ENCODE results near the gene MAGI1. TPM values are rescaled to one million over a fixed set of nuclear protein-coding genes. Genes with fewer than 3 reads are reported as not detected.
A peak's percentile ranks its signal among the peaks of the same experiment; 100 is the strongest.

MAGI1 gene
- total RNA-seq, 1 donor from 2014 or later: 47.1 TPM

DNA sequence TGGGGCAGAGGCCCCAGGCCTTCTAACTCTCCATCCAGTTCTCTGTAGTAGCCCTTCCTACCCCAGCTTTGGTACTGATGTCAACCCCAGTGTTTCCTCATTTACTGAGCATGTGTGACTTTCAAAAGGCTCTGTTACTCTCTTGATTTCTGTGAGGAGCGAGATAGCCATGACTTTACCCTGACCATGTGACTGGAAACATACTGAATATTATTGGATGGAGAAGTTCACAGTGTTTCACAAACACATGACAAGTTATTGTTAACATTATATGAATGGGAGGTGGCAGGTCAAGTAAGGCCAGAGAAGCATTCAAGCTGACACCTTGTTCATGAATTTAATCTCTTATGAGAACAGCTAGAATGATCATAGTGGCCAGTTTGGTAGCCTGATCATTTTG, 53.7 kb downstream of the MAGI1 start:
- no peak for TF ChIP-seq POLR2AphosphoS5 (IDR thresholded peaks at IDR 0.05; ENCODE audit: insufficient read depth in 1 of 2, low read depth in 1 of 2)
- TF ChIP-seq POLR2A (IDR thresholded peaks at IDR 0.05): no peak
- TF ChIP-seq, protein P1, sequence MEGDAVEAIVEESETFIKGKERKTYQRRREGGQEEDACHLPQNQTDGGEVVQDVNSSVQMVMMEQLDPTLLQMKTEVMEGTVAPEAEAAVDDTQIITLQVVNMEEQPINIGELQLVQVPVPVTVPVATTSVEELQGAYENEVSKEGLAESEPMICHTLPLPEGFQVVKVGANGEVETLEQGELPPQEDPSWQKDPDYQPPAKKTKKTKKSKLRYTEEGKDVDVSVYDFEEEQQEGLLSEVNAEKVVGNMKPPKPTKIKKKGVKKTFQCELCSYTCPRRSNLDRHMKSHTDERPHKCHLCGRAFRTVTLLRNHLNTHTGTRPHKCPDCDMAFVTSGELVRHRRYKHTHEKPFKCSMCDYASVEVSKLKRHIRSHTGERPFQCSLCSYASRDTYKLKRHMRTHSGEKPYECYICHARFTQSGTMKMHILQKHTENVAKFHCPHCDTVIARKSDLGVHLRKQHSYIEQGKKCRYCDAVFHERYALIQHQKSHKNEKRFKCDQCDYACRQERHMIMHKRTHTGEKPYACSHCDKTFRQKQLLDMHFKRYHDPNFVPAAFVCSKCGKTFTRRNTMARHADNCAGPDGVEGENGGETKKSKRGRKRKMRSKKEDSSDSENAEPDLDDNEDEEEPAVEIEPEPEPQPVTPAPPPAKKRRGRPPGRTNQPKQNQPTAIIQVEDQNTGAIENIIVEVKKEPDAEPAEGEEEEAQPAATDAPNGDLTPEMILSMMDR (IDR thresholded peaks at IDR 0.05): no peak
- Histone ChIP-seq H3K36me3 (no peaks in the 10 kb centered on the region), H3K4me3 (no peak overlapping the region), H3K4me1 (peaks cover 4% of the 10 kb centered on the region), H3K27me3 (no peaks in the 10 kb centered on the region), H3K27ac (no peak overlapping the region), H3K9me3 (no peaks in the 10 kb centered on the region)
- no peak for DNase-seq (ENCODE audit: extremely low spot score in 2 of 2)
- intact Hi-C loops (cut with DNase I): no loop called here

- intact Hi-C loops (cut with DNase I): no loop called here
- H3K36me3 ChIP-seq: no peaks in the 10 kb centered on the region
Observed at GRCh38 chr3:65983100-65983499, 55.6 kb downstream of the MAGI1 start.

DNA sequence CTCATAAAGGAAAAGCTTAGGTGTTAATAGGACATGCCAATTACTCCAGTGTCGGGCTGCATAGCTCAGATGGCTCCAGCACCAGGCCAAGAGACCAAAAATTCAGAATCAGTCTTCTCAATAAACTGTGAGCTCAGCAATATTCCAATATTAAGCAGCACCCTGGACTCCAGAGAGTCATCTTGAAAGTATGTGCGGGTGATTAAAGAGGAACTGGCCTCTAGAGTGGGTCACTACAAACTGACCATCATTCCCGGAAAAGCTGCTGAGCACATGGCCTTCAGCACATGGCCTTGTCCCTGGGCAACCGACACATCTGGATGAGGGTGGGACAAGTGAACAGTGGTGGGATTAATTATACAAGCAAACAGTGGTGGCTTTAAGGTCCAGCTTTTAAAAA, 59.0 kb downstream of the MAGI1 start:
- no peaks in the 10 kb centered on the region for H3K9me3 ChIP-seq
- H3K27me3 ChIP-seq: no peaks in the 10 kb centered on the region
- H3K27ac ChIP-seq: peak overlapping the region; percentile 4
- H3K4me1 ChIP-seq: peaks cover 17% of the 10 kb centered on the region
- no peak overlapping the region for H3K4me3 ChIP-seq
- H3K36me3 ChIP-seq: no peaks in the 10 kb centered on the region
- TF ChIP-seq POLR2AphosphoS5 (IDR thresholded peaks at IDR 0.05; ENCODE audit: insufficient read depth in 1 of 2, low read depth in 1 of 2) (no peak), POLR2A (IDR thresholded peaks at IDR 0.05) (no peak)
- TF ChIP-seq, protein P1 (IDR thresholded peaks at IDR 0.05): no peak
- intact Hi-C loops (cut with DNase I): no loop called here
- no peak for DNase-seq (ENCODE audit: extremely low spot score in 2 of 2)

More at GRCh38 chr3:65983100-65983499, 55.6 kb downstream of the MAGI1 start:
- no peak overlapping the region for H3K27ac ChIP-seq
- TF ChIP-seq, protein P1 (IDR thresholded peaks at IDR 0.05): no peak
- no peak for TF ChIP-seq POLR2AphosphoS5 (IDR thresholded peaks at IDR 0.05; ENCODE audit: insufficient read depth in 1 of 2, low read depth in 1 of 2)
- no peak for TF ChIP-seq POLR2A (IDR thresholded peaks at IDR 0.05)
- H3K4me3 ChIP-seq: no peak overlapping the region
- H3K9me3 ChIP-seq: no peaks in the 10 kb centered on the region
- H3K27me3 ChIP-seq: no peaks in the 10 kb centered on the region
- H3K4me1 ChIP-seq: peaks cover 17% of the 10 kb centered on the region
- DNase-seq (ENCODE audit: extremely low spot score in 2 of 2): no peak

GRCh38 chr3:65979162-65979561, 59.6 kb downstream of the MAGI1 start:
- intact Hi-C loops (cut with DNase I): no loop called here
- H3K9me3 ChIP-seq: no peaks in the 10 kb centered on the region
- no peaks in the 10 kb centered on the region for H3K36me3 ChIP-seq
- no peaks in the 10 kb centered on the region for H3K27me3 ChIP-seq
- TF ChIP-seq POLR2AphosphoS5 (IDR thresholded peaks at IDR 0.05; ENCODE audit: insufficient read depth in 1 of 2, low read depth in 1 of 2) (peak in 1 of 2 donors; percentile 56), POLR2A (IDR thresholded peaks at IDR 0.05) (no peak)
- TF ChIP-seq, protein P1 (IDR thresholded peaks at IDR 0.05): no peak
- no peak for DNase-seq (ENCODE audit: extremely low spot score in 2 of 2)
- peak overlapping the region; percentile 4 for H3K27ac ChIP-seq
- no peak overlapping the region for H3K4me3 ChIP-seq
- peaks cover 17% of the 10 kb centered on the region for H3K4me1 ChIP-seq

DNA sequence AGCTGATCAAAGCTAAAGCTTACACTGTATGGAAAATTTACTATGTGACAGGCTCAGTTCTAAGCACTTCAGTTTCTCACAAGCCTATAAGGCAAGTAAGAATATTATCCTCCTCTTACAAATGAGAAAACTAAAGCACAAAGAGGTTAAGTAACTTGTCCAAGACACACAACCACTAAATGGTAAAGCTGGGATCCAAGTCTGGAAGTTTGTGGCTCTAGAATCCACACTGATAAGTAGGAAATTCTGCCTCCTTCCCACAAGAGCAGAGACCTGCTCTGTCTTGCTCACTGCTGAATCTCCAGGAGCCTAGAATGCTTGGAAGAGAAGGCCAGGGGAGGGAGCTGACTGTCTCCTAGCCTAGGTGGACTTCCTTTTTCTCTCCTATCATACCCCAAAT, 60.6 kb downstream of the MAGI1 start:
- DNase-seq (ENCODE audit: extremely low spot score in 2 of 2): no peak
- no peaks in the 10 kb centered on the region for H3K27me3 ChIP-seq
- H3K36me3 ChIP-seq: no peaks in the 10 kb centered on the region
- TF ChIP-seq POLR2A (IDR thresholded peaks at IDR 0.05): no peak
- TF ChIP-seq POLR2AphosphoS5 (IDR thresholded peaks at IDR 0.05; ENCODE audit: insufficient read depth in 1 of 2, low read depth in 1 of 2): no peak
- TF ChIP-seq, protein P1 (IDR thresholded peaks at IDR 0.05): no peak
- no peaks in the 10 kb centered on the region for H3K9me3 ChIP-seq
- intact Hi-C loops (cut with DNase I): no loop called here
- H3K27ac ChIP-seq: no peak overlapping the region
- peaks cover 17% of the 10 kb centered on the region for H3K4me1 ChIP-seq
- H3K4me3 ChIP-seq: no peak overlapping the region

Measured in vagina (tissue), 2 donors.